CD4-positive, alpha-beta T cell treated with Interleukin-2 at 100 ng/mL for 4 hours (primary cell): ENCODE measurements around the gene CEL.
"Not testable (repeated sequence)": the region's sequence is repeated elsewhere in the genome, so short reads cannot be mapped to it uniquely, and the experiment has no call there.

Experiments used
- DNase-seq: peaks from one replicate; pipeline ENCODE4 v3.0.0-alpha.2; 2020; ENCODE audit warnings: low spot score

CEL gene

GRCh38 chr9:133061764-133062145, at the start of gene CEL:
TSS of gene CEL (plus strand) at chr9:133061981. CDS start at chr9:133062003, 22 bp downstream.
- DNase-seq: not testable (repeated sequence)

- no peak for DNase-seq
Observed at GRCh38 chr9:133014696-133015095, 47.1 kb upstream of the CEL start.

GRCh38 chr9:133023117-133023890, 38.5 kb upstream of the CEL start:
- peak; percentile 24 for DNase-seq

GRCh38 chr9:133026426-133026825, 35.4 kb upstream of the CEL start:
- no peak for DNase-seq

GRCh38 chr9:133027134-133027533, 34.6 kb upstream of the CEL start:
- no peak for DNase-seq

GRCh38 chr9:133028221-133028620, 33.6 kb upstream of the CEL start:
- DNase-seq: no peak

- DNase-seq: no peak
Observed at GRCh38 chr9:133029994-133030316, 31.8 kb upstream of the CEL start.

GRCh38 chr9:133030317-133031129, 31.3 kb upstream of the CEL start, which contains the start of gene GTF3C5:
TSS of gene GTF3C5 (plus strand) at chr9:133030997. CDS start at chr9:133031012, 15 bp downstream.
- peak; percentile 96 for DNase-seq

- DNase-seq: no peak
Observed at GRCh38 chr9:133031130-133031422, 30.7 kb upstream of the CEL start.

- DNase-seq: no peak
Observed at GRCh38 chr9:133031496-133031911, 30.3 kb upstream of the CEL start.

- no peak for DNase-seq
Observed at GRCh38 chr9:133032171-133032570, 29.6 kb upstream of the CEL start.

GRCh38 chr9:133035669-133036068, 26.1 kb upstream of the CEL start:
- no peak for DNase-seq

- no peak for DNase-seq
Observed at GRCh38 chr9:133037775-133038515, 23.8 kb upstream of the CEL start.

GRCh38 chr9:133040892-133041479, 20.8 kb upstream of the CEL start:
- DNase-seq: peak; percentile 50

GRCh38 chr9:133041958-133042357, 19.8 kb upstream of the CEL start:
- DNase-seq: no peak

GRCh38 chr9:133042676-133043075, 19.1 kb upstream of the CEL start:
- no peak for DNase-seq

- DNase-seq: no peak
Observed at GRCh38 chr9:133043449-133044035, 18.2 kb upstream of the CEL start.

- DNase-seq: no peak
Observed at GRCh38 chr9:133044125-133044524, 17.7 kb upstream of the CEL start.

GRCh38 chr9:133044661-133045060, 17.1 kb upstream of the CEL start:
- no peak for DNase-seq

- no peak for DNase-seq
Observed at GRCh38 chr9:133045132-133045531, 16.6 kb upstream of the CEL start.

- no peak for DNase-seq
Observed at GRCh38 chr9:133046196-133046899, 15.4 kb upstream of the CEL start.
